Neural cell (in vitro differentiated cells): ENCODE data around the gene DNAH17. TPM values are rescaled to one million over a fixed set of nuclear protein-coding genes. Genes with fewer than 3 reads are reported as not detected.

Source experiments
- H2AFZ ChIP-seq: fragments of 200-600, 300-800 bp; sonication (generic), shearing (Covaris generic); 2 replicates; pipeline ENCODE4 v1.6.0; 2014; ENCODE audit warnings: low read depth, mild to moderate bottlenecking, antibody characterized with exemption, low read length, moderate library complexity
- H3F3A ChIP-seq: fragments of 200-600 bp; shearing (Covaris generic); 2 replicates; pipeline ENCODE4 v1.6.1; 2016; ENCODE audit warnings: mild to moderate bottlenecking, moderate library complexity, mixed read lengths, antibody characterized with exemption, low read length; ENCODE audit not compliant: insufficient read depth, poor library complexity, severe bottlenecking
- H3K27ac ChIP-seq: fragments of 200-600, 300-800 bp; sonication (generic), shearing (Covaris generic); 2 replicates; pipeline ENCODE4 v1.5.1; 2014; ENCODE audit warnings: mild to moderate bottlenecking, low read length, moderate library complexity
- H3K27me3 ChIP-seq: fragments of 300-800, 200-600 bp; sonication (generic), shearing (Covaris generic); 2 replicates; pipeline ENCODE4 v1.6.0; 2014; ENCODE audit warnings: mild to moderate bottlenecking, low read depth, low read length, moderate library complexity; ENCODE audit not compliant: insufficient read depth
- H3K36me3 ChIP-seq: fragments of 300-800, 200-600 bp; sonication (generic), shearing (Covaris generic); 2 replicates; pipeline ENCODE4 v1.5.1; 2014; ENCODE audit warnings: mild to moderate bottlenecking, antibody characterized with exemption, low read length, moderate library complexity; ENCODE audit not compliant: insufficient read depth
- H3K4me2 ChIP-seq: fragments of 300-800, 200-600 bp; sonication (generic), shearing (Covaris generic); 2 replicates; pipeline ENCODE4 v1.6.0; 2014; ENCODE audit warnings: mild to moderate bottlenecking, low read length
- H3K4me3 ChIP-seq: fragments of 300-800, 200-600 bp; sonication (generic), shearing (Covaris generic); 2 replicates; pipeline ENCODE4 v1.5.1; 2014; ENCODE audit warnings: mild to moderate bottlenecking, low read length, moderate library complexity
- H3K79me2 ChIP-seq: fragments of 200-600 bp; shearing (Covaris generic); replicated peaks from 2 replicates; pipeline ENCODE4 v1.6.0; 2014; ENCODE audit warnings: mild to moderate bottlenecking, low read length, moderate library complexity; ENCODE audit not compliant: insufficient read depth
- H3K9ac ChIP-seq: fragments of 300-800, 200-600 bp; sonication (generic), shearing (Covaris generic); 2 replicates; pipeline ENCODE4 v1.6.1; 2016; ENCODE audit warnings: mild to moderate bottlenecking, low read length, mixed read lengths
- H3K9me2 ChIP-seq: fragments of 200-600 bp; shearing (Covaris generic); 2 replicates; pipeline ENCODE4 v1.6.1; 2016; ENCODE audit warnings: mild to moderate bottlenecking, low read length, mixed read lengths; ENCODE audit not compliant: insufficient read depth
- H3K9me3 ChIP-seq: fragments of 200-600, 300-800 bp; sonication (generic), shearing (Covaris generic); 2 replicates; pipeline ENCODE4 v1.6.1; 2016; ENCODE audit warnings: mild to moderate bottlenecking, mixed run types, low read length, moderate library complexity, mixed read lengths
- H4K20me1 ChIP-seq: fragments of 200-600 bp; shearing (Covaris generic); 2 replicates; pipeline ENCODE4 v1.6.1; 2016; ENCODE audit warnings: mild to moderate bottlenecking, mixed run types; ENCODE audit not compliant: insufficient read depth
- CTCF ChIP-seq: fragments of 450-650 bp; IDR thresholded peaks from 2 replicates; pipeline ENCODE4 v1.5.1; 2014; ENCODE audit warnings: antibody characterized with exemption, mild to moderate bottlenecking, moderate library complexity; ENCODE audit not compliant: poor library complexity, severe bottlenecking
- EP300 ChIP-seq: fragments of 450-650 bp; conservative IDR thresholded peaks from 2 replicates; pipeline ENCODE4 v1.6.1; 2014; ENCODE audit warnings: antibody characterized with exemption, mild to moderate bottlenecking, moderate library complexity; ENCODE audit not compliant: poor library complexity, severe bottlenecking
- EZH2 ChIP-seq: fragments of 200-600, 300-800 bp; shearing (Covaris generic), sonication (generic); IDR thresholded peaks from 2 replicates; pipeline ENCODE4 v1.6.1; 2014; ENCODE audit warnings: antibody characterized with exemption, low read length, borderline replicate concordance, mild to moderate bottlenecking; ENCODE audit not compliant: insufficient read depth, poor library complexity, severe bottlenecking
- MXI1 ChIP-seq: fragments of 450-650 bp; conservative IDR thresholded peaks from 2 replicates; pipeline ENCODE4 v1.6.1; 2014; ENCODE audit warnings: antibody characterized with exemption, mild to moderate bottlenecking; ENCODE audit not compliant: poor library complexity, severe bottlenecking
- POLR2AphosphoS5 ChIP-seq: IDR thresholded peaks from 2 replicates; pipeline ENCODE4 v1.6.1; 2012
- RAD21 ChIP-seq: fragments of 450-650 bp; conservative IDR thresholded peaks from 2 replicates; pipeline ENCODE4 v1.6.1; 2014; ENCODE audit warnings: antibody characterized with exemption, mild to moderate bottlenecking, moderate library complexity
- REST ChIP-seq: IDR thresholded peaks from 2 replicates; pipeline ENCODE4 v1.6.1; 2012; ENCODE audit warnings: borderline replicate concordance
- SMC3 ChIP-seq: fragments of 450-650 bp; conservative IDR thresholded peaks from 2 replicates; pipeline ENCODE4 v1.6.1; 2014; ENCODE audit warnings: antibody characterized with exemption, mild to moderate bottlenecking, moderate library complexity; ENCODE audit not compliant: poor library complexity
- TAF1 ChIP-seq: IDR thresholded peaks from 2 replicates; pipeline ENCODE4 v1.6.1; 2012; ENCODE audit warnings: low read depth
- polyA plus RNA-seq: library from polyadenylated mRNA; depleted of rRNA; stranded (reverse); fragments of >200 nt; gene quantifications from 2 replicates; pipeline ENCODE4 v1.2.3, GENCODE V29; 2014

DNAH17 gene
- polyA plus RNA-seq, 1 donor from 2014 or later = not detected

- Histone ChIP-seq H3K79me2 (peaks cover 52% of the 10 kb centered on the region), H3F3A (no peaks in the 10 kb centered on the region), H3K9me2 (no peaks in the 10 kb centered on the region), H3K4me3 (peak overlapping the region; percentile 3), H3K9me3 (no peaks in the 10 kb centered on the region), H3K9ac (no peak overlapping the region), H3K36me3 (no peaks in the 10 kb centered on the region), H2AFZ (no peak overlapping the region), H3K27me3 (no peaks in the 10 kb centered on the region), H3K4me2 (no peak overlapping the region), H3K27ac (no peak overlapping the region), H4K20me1 (no peaks in the 10 kb centered on the region)
- TF ChIP-seq POLR2AphosphoS5 (no peak), EP300 (no peak), SMC3 (no peak), EZH2 (no peak), CTCF (no peak), REST (no peak), TAF1 (no peak), RAD21 (no peak), MXI1 (no peak)
Observed at GRCh38 chr17:78380370-78380769, 196.8 kb downstream of the DNAH17 start.

GRCh38 chr17:78379131-78379491 is 198.1 kb downstream of the DNAH17 start:
- H4K20me1 ChIP-seq = no peaks in the 10 kb centered on the region
- no peaks in the 10 kb centered on the region for H3K9me3 ChIP-seq
- no peaks in the 10 kb centered on the region for H3K9me2 ChIP-seq
- H3K27me3 ChIP-seq = no peaks in the 10 kb centered on the region
- peak overlapping the region; percentile 90 for H3K4me3 ChIP-seq
- peak overlapping the region; percentile 80 for H3K9ac ChIP-seq
- H2AFZ ChIP-seq = peak overlapping the region; percentile 79
- no peaks in the 10 kb centered on the region for H3K36me3 ChIP-seq
- peaks cover 46% of the 10 kb centered on the region for H3K79me2 ChIP-seq
- H3K27ac ChIP-seq = peak overlapping the region; percentile 18
- H3K4me2 ChIP-seq = peak overlapping the region; percentile 72
- H3F3A ChIP-seq = no peaks in the 10 kb centered on the region
- TF ChIP-seq RAD21 (no peak), MXI1 (no peak), CTCF (no peak), EP300 (no peak), REST (no peak), SMC3 (no peak), POLR2AphosphoS5 (no peak), EZH2 (no peak), TAF1 (no peak)
